Daoy (cell line): ENCODE measurements around the gene DHRS7. TPM values are rescaled to one million over a fixed set of nuclear protein-coding genes. Genes with fewer than 3 reads are reported as not detected.
"Not testable (repeated sequence)": the region's sequence is repeated elsewhere in the genome, so short reads cannot be mapped to it uniquely, and the experiment has no call there.

ENCODE experiments used
- DNase-seq: peaks from one replicate; pipeline ENCODE4 v3.0.0-alpha.2; 2015; ENCODE audit warnings: low read depth
- total RNA-seq: library from RNA; depleted of rRNA; stranded (reverse); fragments of >200 nt; shearing (Covaris generic); gene quantifications from 2 replicates; pipeline ENCODE4 v1.2.3, GENCODE V29; 2014; rRNA removed

Gene DHRS7
- total RNA-seq, 1 experiment from 2014 or later: 57.2 TPM

DNA sequence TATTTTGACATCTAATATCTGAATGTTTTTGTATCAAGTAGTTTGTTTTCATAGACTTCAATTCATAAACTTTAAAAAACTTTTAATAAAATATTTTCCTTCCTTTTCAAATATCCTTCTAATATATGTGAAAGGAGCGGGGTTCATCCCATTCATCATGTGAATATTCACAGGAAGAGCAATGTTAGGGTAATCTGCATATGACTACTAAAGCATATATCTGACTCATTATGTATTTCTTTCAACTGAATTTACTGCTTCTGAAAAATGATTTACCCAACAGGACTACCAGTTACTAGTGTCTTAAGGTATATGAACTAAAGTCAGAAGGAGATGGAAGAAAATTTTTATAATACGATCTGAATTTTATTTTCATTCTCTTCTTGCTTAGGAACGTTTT is 30.5 kb downstream of the DHRS7 start:
- no peak for DNase-seq

DNA sequence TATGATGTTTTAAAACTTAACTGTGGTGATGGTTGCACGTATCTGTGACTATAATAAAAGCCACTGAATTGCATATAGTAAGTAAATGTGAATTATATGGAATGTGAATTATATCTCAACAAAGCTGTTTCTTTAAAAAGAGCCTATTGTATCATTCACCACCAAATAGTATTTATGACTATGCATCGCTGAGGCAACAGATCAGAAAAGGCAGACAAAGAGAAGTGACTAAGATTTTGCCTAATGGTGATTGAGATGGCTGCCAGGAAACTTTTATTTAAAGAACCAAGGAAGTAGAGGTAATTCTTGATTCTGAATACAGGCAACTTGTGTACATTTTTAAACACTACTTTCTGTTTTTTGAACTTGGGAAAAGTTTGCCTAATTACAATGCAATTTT is 31.7 kb downstream of the DHRS7 start:
- DNase-seq: no peak

DNA sequence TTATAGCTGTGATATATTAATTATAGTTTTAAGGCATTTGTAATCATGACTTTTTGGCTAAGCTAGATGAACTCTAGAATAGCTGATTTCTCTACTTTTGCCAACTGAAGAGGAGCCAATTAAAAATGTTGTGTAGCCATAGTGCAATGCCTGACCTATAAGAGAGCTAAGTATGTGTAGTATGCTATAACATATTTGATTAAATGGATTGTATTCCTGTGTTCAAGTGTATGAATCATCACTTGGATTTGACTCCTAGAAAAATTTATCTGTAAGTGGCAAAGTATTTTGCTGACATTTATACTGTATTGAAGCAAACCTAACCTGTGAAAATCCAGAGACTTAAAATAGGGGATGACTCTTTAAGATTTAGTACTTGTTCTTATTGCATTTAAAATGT is 39.3 kb downstream of the DHRS7 start:
- DNase-seq: no peak

DNA sequence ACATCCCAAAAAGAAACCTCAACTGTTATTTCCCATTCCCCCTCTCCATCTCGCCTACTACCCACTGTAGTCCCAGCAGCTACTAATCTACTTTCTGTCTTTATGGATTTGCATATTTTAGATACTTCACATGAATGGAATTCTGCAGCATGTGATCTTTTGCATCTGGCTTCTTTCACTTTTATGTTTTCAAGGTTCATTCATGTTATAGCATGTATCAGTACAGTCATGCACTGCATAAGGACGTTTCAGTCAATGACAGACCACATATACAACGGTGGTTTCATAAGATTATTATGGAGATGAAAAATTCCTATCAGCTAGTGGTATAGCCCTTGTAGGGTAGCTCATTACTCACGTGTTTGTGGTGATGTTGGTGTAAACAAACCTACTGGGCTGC is 49.0 kb downstream of the DHRS7 start:
- no peak for DNase-seq

DNA sequence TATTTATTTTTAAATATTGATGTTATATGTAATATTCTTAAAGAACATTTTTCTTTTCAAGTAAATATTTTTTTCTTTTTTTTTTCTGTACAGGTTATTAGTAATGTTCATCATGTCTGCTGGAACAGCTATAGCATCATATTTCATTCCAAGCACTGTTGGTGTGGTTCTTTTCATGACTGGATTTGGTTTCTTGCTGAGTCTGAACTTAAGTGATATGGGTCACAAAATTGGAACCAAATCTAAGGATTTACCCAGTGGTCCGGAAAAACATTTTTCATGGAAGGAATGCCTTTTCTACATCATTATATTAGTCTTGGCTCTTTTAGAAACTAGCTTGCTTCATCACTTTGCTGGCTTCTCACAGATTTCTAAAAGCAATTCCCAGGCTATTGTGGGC is 50.3 kb downstream of the DHRS7 start:
- no peak for DNase-seq

DNA sequence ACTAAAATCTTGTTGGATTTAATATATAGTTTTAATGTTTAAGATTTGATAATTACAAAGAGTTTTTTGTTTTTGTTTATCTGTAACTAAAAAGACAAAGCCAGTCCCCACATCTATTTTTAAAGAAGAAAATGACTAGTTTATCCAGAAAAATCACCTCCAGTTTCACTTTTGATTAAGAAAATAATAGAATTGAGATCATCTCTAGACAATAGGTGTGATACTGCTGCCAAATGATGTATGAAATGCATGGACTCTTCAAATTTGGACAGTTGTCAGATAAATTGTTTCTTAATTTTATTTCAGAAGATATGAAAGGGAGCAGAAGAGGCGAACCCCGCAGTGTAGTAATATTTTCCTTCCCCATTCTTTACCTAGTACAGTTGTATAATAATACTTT is 53.5 kb downstream of the DHRS7 start:
- DNase-seq: no peak

DNA sequence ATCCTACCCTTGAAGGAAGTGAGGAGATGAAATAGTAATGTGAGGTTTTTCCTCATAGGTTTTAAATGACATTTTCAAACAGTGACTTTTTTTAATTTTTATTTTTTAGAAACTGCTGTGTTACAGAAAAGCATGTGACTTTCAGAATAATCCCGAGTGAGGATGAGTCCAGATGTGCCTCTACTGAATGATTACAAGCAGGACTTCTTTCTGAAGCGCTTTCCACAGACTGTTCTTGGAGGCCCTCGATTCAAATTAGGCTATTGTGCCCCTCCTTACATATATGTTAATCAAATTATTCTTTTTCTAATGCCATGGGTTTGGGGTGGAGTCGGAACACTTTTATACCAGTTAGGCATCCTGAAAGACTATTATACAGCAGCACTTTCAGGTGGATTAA is 57.7 kb downstream of the DHRS7 start:
- DNase-seq: no peak

DNA sequence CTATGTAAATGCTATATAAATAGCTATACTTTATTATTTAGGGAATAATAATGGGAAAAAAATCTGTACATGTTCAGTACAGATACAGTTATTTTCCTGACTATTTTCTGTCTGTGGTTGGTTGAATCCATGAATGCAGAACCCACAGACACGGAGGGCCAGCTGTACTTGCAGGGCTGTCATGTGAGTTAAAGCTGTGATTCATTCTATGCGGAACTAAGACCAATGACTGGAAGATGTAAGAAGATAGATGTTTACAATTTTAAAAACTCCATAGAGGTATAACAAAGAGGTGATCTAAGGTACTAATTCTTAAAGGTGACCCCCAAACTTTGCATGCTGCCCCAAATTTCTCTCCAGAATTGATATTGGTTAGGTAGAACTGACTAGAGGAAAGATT is 58.9 kb downstream of the DHRS7 start:
- DNase-seq: no peak

DNA sequence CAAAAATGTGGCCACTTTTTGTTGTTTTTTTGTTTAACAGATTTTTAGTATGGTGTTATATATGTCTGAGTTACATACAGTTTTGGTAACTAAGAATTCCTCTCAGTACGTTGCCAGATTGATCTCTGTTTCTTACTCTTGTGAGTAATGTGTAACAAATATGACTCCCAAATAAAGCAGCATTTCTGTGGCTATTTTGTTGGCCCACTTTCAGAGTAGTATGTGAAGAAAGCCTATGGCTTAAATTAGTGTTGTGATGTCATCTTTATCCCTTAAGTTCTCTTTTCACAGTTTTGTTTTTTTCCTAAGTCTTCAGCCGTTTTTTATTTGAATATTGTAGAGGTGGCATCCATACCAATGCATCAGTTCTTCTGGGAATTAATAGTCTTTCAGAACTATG is 62.8 kb downstream of the DHRS7 start:
- DNase-seq: no peak

DNA sequence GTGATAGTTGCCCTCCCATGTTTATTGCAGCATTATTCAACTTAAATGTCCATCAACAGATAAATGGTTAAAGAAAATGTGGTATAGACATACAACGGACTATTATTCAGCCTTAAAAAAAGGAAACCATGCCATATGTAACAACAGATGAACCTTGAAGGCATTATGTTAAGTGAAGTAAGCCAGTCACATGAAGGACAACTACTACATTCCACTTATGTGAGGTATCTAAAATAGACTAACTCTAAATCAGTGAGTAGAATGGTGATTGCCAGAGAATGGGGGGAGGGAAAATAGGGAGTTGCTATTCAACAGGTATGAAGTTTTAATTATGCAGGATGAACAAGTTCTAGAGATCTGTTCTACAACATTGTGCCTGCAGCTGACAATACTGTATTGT is 63.4 kb downstream of the DHRS7 start:
- no peak for DNase-seq

DNA sequence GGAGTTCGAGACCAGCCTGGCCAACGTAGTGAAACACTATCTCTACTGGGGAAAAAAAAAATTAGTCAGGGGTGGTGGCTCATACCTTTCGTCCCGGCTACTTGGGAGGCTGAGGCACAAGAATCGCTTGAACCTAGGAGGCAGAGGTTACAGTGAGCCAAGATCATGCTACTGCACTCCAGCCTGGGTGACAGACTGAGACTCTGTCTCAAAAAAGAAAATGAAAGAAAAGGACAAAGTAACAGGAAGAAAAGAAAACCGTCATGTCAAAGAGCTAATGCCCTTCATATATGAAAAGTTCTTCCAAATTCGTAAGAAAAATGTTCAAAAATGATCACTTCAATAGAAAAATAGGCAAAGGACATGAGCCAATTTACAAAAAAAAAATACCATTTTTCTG is 65.3 kb downstream of the DHRS7 start:
- DNase-seq: not testable (repeated sequence)

DNA sequence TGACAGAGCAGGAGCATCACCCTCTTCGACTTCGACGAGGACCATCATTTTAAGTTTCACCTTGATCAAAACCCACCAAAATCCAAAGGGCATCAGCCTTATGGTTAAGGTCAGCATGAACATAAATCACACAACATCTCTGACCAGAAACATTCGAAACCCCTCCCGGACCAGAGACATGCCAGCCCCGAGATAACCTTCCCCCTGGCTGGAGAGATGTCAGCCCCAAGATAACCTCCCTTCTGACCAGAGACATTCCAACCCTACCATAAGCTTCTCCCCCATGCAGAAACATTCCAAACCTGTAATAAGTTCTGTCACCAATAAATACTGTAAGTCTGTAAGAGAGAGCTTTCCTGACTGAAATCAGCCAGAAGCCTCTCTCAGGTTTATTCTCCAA is 67.2 kb downstream of the DHRS7 start:
- DNase-seq: no peak

DNA sequence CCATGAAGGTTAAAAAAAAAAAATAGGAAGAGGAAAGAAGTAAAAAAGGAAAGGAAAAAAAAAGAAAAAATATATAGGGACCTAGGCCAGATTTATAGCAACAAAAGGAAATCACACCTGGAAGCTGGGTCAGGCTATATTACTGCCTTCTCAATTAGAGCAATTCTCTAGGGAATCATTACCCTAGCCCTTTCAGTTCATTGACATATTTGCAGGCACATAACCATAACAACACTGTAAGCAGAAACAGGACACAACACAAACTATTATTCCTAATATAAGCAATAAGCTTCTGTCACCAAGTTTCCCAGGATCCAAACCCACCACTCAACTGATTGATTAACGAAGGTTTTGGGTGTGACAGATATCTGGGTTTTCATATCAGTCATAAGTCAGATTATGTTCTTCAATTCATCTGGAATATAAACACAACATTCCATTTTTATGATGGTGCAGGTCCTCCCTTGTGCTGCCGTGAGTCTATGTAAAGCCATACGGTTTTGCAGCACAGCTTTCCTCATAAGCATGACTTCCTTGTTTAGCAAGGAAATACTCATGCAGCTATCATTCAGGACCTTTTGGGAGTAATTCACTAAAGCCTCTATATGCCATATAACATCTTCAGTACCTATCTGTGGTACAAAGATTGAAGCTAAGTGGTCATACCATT is 69.3 kb downstream of the DHRS7 start:
- DNase-seq: peak; percentile 41

DNA sequence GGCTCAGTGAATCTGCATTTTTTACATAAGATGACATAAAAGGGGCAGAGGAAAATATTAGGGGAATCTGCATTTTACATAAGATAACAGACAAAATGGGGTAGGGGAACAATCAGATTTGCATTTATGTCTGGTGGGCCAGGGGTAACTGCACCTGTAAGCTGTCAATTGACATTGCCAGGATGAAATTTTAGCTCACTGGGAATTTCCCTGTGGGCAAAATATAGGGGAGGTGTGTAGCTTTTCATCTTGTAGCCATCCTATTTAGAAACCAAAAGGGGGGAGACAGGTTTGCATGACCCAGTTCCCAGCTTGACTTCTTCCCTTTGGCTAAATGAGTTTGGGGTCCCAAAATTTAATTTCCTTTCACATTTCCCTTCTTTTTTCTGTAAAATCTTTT is 70.0 kb downstream of the DHRS7 start:
- DNase-seq: no peak

DNA sequence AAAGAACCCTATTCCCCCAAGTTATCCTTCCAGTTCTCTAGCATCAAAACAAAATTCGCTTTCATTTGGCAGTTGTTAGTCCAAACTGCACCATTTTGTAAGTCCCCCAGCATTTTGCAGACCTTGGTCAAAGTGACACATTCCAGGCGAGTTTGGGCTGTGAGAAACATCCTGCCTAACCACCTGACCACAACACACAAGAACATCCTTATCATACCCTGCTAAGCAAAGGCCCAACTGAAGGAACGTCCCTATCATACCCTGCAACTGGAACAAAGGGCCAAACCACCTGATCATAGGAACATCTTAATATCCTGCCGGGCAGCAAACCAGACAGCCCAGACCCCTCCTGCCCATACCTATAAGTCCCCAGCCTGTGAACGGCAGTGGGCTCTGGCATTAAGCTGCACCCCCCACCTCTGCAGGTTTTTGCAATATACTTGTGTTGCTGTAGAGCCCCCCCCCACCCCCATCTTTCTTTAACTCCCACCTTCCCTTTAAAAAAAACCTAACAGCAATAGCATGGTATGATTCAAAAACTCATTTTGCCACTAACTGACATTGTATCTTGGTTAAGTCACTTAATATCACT is 70.8 kb downstream of the DHRS7 start:
- peak; percentile 88 for DNase-seq

Other genes with a start within 250 kb of the DHRS7 start
- not detected in 2 replicates for gene LRRC9, start 245.3 kb downstream of the DHRS7 start, total RNA-seq
- 113 and 141 TPM in 2 replicates for gene PCNX4, start 73.5 kb downstream of the DHRS7 start, total RNA-seq
- gene PPM1A, start 83.8 kb upstream of the DHRS7 start, total RNA-seq: 21.3 and 33.0 TPM in 2 replicates